ENCODE data around the gene GTPBP1. TPM values are rescaled to one million over a fixed set of nuclear protein-coding genes. Genes with fewer than 3 reads are reported as not detected.

GTPBP1 gene
- polyA plus RNA-seq, 1 experiment = 29.3 TPM

DNA sequence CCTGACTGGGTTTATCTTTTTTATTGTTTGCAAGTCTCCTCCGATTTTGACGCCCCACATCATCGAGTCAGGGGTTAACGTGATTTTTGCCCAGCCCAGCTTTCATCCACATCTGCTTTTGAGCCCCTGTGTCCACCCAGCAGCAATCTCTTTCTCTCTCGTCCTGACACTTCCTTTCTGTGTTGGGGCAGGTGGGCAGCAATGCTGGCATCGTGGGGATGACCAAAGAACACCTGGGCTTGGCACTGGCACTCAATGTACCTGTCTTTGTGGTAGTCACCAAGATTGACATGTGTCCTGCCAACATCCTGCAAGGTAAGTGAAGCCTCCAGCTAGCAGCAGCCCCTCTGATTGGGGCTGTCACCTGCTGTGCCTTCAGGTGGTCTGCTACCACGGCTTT lies 15.8 kb downstream of the GTPBP1 start:
- Histone ChIP-seq H3K4me3 (ENCODE audit: low read depth, low read length) (no peak overlapping the region), H3K27me3 (ENCODE audit: control insufficient read depth, insufficient read depth, low read length) (no peaks in the 10 kb centered on the region), H3K27ac (ENCODE audit: low read depth, low read length) (no peak overlapping the region), H3K9me3 (ENCODE audit: control insufficient read depth, insufficient read depth, low read length) (no peaks in the 10 kb centered on the region)
- no peak for DNase-seq (ENCODE audit: low read depth, low spot score)
- ChIA-PET POLR2A (no interaction called here), CTCF (interaction anchor here (0.8 to 1.6 kb wide), 2 partner anchors 45 to 48 kb away, joined by 3 to 4 read pairs; no protein-coding TSS in a partner anchor)
- TF ChIP-seq, protein P1, sequence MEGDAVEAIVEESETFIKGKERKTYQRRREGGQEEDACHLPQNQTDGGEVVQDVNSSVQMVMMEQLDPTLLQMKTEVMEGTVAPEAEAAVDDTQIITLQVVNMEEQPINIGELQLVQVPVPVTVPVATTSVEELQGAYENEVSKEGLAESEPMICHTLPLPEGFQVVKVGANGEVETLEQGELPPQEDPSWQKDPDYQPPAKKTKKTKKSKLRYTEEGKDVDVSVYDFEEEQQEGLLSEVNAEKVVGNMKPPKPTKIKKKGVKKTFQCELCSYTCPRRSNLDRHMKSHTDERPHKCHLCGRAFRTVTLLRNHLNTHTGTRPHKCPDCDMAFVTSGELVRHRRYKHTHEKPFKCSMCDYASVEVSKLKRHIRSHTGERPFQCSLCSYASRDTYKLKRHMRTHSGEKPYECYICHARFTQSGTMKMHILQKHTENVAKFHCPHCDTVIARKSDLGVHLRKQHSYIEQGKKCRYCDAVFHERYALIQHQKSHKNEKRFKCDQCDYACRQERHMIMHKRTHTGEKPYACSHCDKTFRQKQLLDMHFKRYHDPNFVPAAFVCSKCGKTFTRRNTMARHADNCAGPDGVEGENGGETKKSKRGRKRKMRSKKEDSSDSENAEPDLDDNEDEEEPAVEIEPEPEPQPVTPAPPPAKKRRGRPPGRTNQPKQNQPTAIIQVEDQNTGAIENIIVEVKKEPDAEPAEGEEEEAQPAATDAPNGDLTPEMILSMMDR (IDR thresholded peaks at IDR 0.05; ENCODE audit: low read depth, low read length) = no peak

DNA sequence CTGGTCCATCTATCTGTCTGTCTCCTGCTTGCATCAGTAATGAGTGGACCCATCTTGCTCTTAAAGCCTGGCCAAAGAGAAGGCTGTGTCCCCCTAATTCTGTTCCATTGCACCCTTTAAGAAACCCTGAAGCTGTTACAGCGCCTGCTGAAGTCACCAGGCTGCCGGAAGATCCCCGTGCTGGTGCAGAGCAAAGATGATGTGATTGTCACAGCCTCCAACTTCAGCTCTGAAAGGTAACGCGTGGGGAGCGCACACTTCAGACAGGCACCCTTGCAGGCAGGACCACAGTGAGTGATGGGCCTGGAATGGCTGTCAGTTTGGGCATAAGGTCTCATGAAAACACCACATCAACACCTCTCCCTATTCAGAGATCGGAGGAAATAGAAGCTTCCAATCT lies 18.4 kb downstream of the GTPBP1 start:
- Histone ChIP-seq H3K9me3 (ENCODE audit: control insufficient read depth, insufficient read depth, low read length) (no peaks in the 10 kb centered on the region), H3K4me3 (ENCODE audit: low read depth, low read length) (no peak overlapping the region), H3K27me3 (ENCODE audit: control insufficient read depth, insufficient read depth, low read length) (no peaks in the 10 kb centered on the region), H3K27ac (ENCODE audit: low read depth, low read length) (no peak overlapping the region)
- TF ChIP-seq, protein P1 (IDR thresholded peaks at IDR 0.05; ENCODE audit: low read depth, low read length) = no peak
- CTCF ChIA-PET = interaction anchor here (0.6 to 2.4 kb wide), 11 partner anchors 10 to 141 kb away, joined by 3 to 19 read pairs (median 6); no protein-coding TSS in a partner anchor
- no peak for DNase-seq (ENCODE audit: low read depth, low spot score)
- POLR2A ChIA-PET = no interaction called here

DNA sequence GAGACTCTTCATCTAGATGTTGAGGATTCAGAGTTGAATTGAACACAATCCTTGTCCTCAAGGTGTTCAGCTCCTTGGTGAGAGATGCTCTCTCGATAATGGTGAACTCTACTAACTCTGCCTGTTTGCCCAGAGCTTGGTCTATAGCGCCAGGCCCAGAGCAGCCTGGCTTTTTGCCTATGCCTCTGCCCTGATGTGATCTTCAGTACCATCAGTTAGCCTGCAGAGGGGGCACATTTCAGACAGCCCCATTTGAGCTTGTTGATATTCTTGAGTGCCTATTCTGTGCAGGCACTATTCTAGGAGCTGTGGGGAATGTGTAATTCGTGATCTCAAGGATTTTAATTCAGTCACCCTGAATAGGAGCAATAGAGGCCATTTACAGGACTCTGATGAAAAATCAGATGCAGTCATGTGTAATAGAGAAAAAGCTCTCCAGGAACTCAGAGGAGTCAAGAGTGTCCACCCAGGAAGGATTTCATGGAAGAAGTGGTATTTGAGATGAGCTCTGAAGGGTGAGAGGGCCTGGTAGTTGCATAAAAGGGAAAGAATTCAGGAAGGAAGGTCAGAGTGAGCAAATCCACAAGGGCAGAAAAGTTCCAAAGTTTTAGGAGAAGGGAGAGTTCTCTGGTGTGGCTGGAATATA lies 19.3 kb downstream of the GTPBP1 start:
- CTCF ChIA-PET = interaction anchor here (0.6 to 2.4 kb wide), 17 partner anchors 9 to 676 kb away, joined by 3 to 19 read pairs (median 4); partner anchors contain the start of gene GTPBP1
- POLR2A ChIA-PET = no interaction called here
- no peak for DNase-seq (ENCODE audit: low read depth, low spot score)
- TF ChIP-seq, protein P1 (IDR thresholded peaks at IDR 0.05; ENCODE audit: low read depth, low read length) = peak; percentile 57
- H3K9me3 ChIP-seq (ENCODE audit: control insufficient read depth, insufficient read depth, low read length) = no peaks in the 10 kb centered on the region
- no peaks in the 10 kb centered on the region for H3K27me3 ChIP-seq (ENCODE audit: control insufficient read depth, insufficient read depth, low read length)
- H3K27ac ChIP-seq (ENCODE audit: low read depth, low read length) = no peak overlapping the region
- H3K4me3 ChIP-seq (ENCODE audit: low read depth, low read length) = no peak overlapping the region

DNA sequence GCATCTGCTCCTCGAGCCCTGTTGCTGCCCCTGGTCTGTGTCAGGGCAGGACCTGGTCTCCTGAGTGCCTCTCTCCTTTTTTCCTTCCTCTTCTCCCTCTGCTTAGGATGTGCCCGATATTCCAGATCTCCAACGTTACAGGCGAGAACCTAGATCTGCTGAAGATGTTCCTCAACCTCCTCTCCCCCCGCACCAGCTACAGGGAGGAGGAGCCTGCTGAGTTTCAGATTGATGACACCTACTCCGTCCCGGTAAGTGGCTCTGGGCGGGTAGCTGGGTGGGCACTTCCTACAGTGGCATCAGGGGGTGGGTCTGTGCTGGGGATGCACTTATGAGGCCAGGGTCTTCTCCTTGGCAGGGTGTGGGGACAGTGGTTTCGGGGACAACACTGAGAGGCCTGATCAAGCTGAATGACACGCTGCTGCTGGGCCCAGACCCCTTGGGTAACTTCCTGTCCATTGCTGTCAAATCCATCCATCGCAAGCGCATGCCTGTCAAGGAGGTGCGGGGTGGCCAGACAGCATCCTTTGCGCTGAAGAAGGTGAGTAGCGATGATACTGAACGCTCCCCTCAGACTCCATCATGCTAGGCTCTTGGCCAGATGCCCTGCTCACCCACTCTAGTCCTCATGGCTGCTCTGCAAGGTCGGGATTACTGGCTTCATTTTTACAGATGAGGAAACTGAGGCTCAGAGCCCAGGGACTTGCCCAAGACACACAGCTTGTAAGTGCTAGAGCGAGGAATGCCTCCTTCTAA lies 20.3 kb downstream of the GTPBP1 start:
- Histone ChIP-seq H3K4me3 (ENCODE audit: low read depth, low read length) (no peak overlapping the region), H3K9me3 (ENCODE audit: control insufficient read depth, insufficient read depth, low read length) (no peaks in the 10 kb centered on the region), H3K27ac (ENCODE audit: low read depth, low read length) (peak overlapping the region; percentile 21), H3K27me3 (ENCODE audit: control insufficient read depth, insufficient read depth, low read length) (no peaks in the 10 kb centered on the region)
- TF ChIP-seq, protein P1 (IDR thresholded peaks at IDR 0.05; ENCODE audit: low read depth, low read length) = no peak
- DNase-seq (ENCODE audit: low read depth, low spot score) = no peak
- CTCF ChIA-PET = interaction anchor here (0.6 to 2.4 kb wide), 7 partner anchors 13 to 677 kb away, joined by 3 to 16 read pairs (median 4); no protein-coding TSS in a partner anchor
- POLR2A ChIA-PET = interaction anchor here (0.5 kb wide), 1 partner anchor 307 kb away, joined by 5 read pairs; no protein-coding TSS in a partner anchor

DNA sequence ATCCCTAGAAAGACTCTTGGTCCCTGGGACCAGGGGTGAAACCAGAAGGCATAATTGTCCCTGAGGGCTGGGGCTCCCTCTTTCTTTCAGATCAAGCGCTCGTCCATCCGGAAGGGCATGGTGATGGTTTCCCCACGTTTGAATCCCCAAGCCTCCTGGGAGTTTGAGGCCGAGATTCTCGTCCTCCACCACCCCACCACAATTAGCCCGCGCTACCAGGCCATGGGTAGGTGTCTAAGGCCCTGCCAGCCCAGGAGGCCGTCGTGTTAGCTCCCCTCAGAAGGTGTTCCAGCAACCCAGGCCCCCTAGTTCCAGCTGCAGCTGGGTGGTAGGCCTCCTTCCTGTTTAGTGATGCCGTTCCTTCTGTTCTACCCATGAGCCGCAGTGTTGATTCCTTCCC lies 21.4 kb downstream of the GTPBP1 start:
- CTCF ChIA-PET = no interaction called here
- TF ChIP-seq, protein P1 (IDR thresholded peaks at IDR 0.05; ENCODE audit: low read depth, low read length) = no peak

More for the DNA sequence above, 21.4 kb downstream of the GTPBP1 start:
- Histone ChIP-seq H3K27me3 (ENCODE audit: control insufficient read depth, insufficient read depth, low read length) (no peaks in the 10 kb centered on the region), H3K27ac (ENCODE audit: low read depth, low read length) (no peak overlapping the region), H3K9me3 (ENCODE audit: control insufficient read depth, insufficient read depth, low read length) (no peaks in the 10 kb centered on the region), H3K4me3 (ENCODE audit: low read depth, low read length) (no peak overlapping the region)
- POLR2A ChIA-PET = no interaction called here
- no peak for DNase-seq (ENCODE audit: low read depth, low spot score)

Data from AG04450 (cell line).